ENCODE data around the gene BNC2.

The BNC2 gene

GRCh38 chr9:16735001-16735400 is 135.5 kb downstream of the BNC2 start:
- DNase-seq (ENCODE audit: low read depth in 1 of 2, low spot score in 1 of 2): no peak
- TF ChIP-seq REST (IDR thresholded peaks at IDR 0.05; ENCODE audit: insufficient replicate concordance, low read depth) (no peak), CTCF (IDR thresholded peaks at IDR 0.05; ENCODE audit: insufficient read depth, low read length) (no peak), SPI1 (IDR thresholded peaks at IDR 0.05; ENCODE audit: borderline replicate concordance, low read depth) (no peak), GABPA (IDR thresholded peaks at IDR 0.05; ENCODE audit: low read depth) (no peak), POLR2AphosphoS5 (IDR thresholded peaks at IDR 0.05; ENCODE audit: low read depth) (no peak)
- Histone ChIP-seq H3K27me3 (ENCODE audit: insufficient read depth, poor library complexity, severe bottlenecking) (no peaks in the 10 kb centered on the region), H3K27ac (replicated peaks) (no peak overlapping the region), H3K4me3 (replicated peaks; ENCODE audit: insufficient read depth, low read length) (no peak overlapping the region)

GRCh38 chr9:16732546-16732945 is 137.9 kb downstream of the BNC2 start:
- TF ChIP-seq REST (IDR thresholded peaks at IDR 0.05; ENCODE audit: insufficient replicate concordance, low read depth): no peak
- TF ChIP-seq GABPA (IDR thresholded peaks at IDR 0.05; ENCODE audit: low read depth): no peak
- TF ChIP-seq CTCF (IDR thresholded peaks at IDR 0.05; ENCODE audit: insufficient read depth, low read length): no peak
- TF ChIP-seq SPI1 (IDR thresholded peaks at IDR 0.05; ENCODE audit: borderline replicate concordance, low read depth): no peak
- TF ChIP-seq POLR2AphosphoS5 (IDR thresholded peaks at IDR 0.05; ENCODE audit: low read depth): no peak
- Histone ChIP-seq H3K4me3 (replicated peaks; ENCODE audit: insufficient read depth, low read length) (no peak overlapping the region), H3K27ac (replicated peaks) (no peak overlapping the region), H3K27me3 (ENCODE audit: insufficient read depth, poor library complexity, severe bottlenecking) (no peaks in the 10 kb centered on the region)
- DNase-seq (ENCODE audit: low read depth in 1 of 2, low spot score in 1 of 2): no peak

GRCh38 chr9:16730162-16730561 is 140.3 kb downstream of the BNC2 start:
- TF ChIP-seq SPI1 (IDR thresholded peaks at IDR 0.05; ENCODE audit: borderline replicate concordance, low read depth) (no peak), CTCF (IDR thresholded peaks at IDR 0.05; ENCODE audit: insufficient read depth, low read length) (no peak), POLR2AphosphoS5 (IDR thresholded peaks at IDR 0.05; ENCODE audit: low read depth) (no peak), REST (IDR thresholded peaks at IDR 0.05; ENCODE audit: insufficient replicate concordance, low read depth) (no peak), GABPA (IDR thresholded peaks at IDR 0.05; ENCODE audit: low read depth) (no peak)
- H3K27ac ChIP-seq (replicated peaks): no peak overlapping the region
- no peak overlapping the region for H3K4me3 ChIP-seq (replicated peaks; ENCODE audit: insufficient read depth, low read length)
- H3K27me3 ChIP-seq (ENCODE audit: insufficient read depth, poor library complexity, severe bottlenecking): no peaks in the 10 kb centered on the region
- DNase-seq (ENCODE audit: low read depth in 1 of 2, low spot score in 1 of 2): no peak
